OCI-LY7 (cell line): Measurements from ENCODE around the gene PFKP. TPM values are rescaled to one million over a fixed set of nuclear protein-coding genes. Genes with fewer than 3 reads are reported as not detected.

Source experiments
- BruUV-seq: library from RNA; stranded (reverse); fragments of 400-500 nt; replicated peaks from 2 replicates; lab custom pipeline; 2021; lab: Mats Ljungman, UMichigan
- CTCF ChIA-PET: fragments of 300-600 bp; sonication (Branson Sonifier 250); formaldehyde crosslinking; loops from one replicate; lab custom pipeline; 2022; ENCODE audit warnings: antibody characterized with exemption; ENCODE audit not compliant: unreplicated experiment; lab: Charles Lee
- POLR2A ChIA-PET: fragments of 300-600 bp; sonication (Branson Sonifier 250); formaldehyde crosslinking; loops from one replicate; lab custom pipeline; 2022; ENCODE audit warnings: antibody characterized with exemption; lab: Charles Lee
- DNase-seq: peaks from one replicate; pipeline ENCODE4 v3.0.0-alpha.2; 2015; ENCODE audit warnings: low spot score
- H2AFZ ChIP-seq: fragments of 200-600 bp; sonication (generic), shearing (Covaris generic); 2 replicates; pipeline ENCODE4 v1.6.1; 2014; ENCODE audit warnings: mild to moderate bottlenecking, antibody characterized with exemption, low read length, moderate library complexity
- H3K27ac ChIP-seq: fragments of 200-600 bp; sonication (generic); 2 replicates; pipeline ENCODE4 v1.5.1; 2014; ENCODE audit warnings: mixed run types, low read depth, mild to moderate bottlenecking, moderate library complexity, low read length, inconsistent platforms; ENCODE audit not compliant: poor library complexity, severe bottlenecking
- H3K36me3 ChIP-seq: fragments of 200-600 bp; sonication (generic); 2 replicates; pipeline ENCODE4 v1.6.1; 2014; ENCODE audit warnings: mild to moderate bottlenecking, antibody characterized with exemption, low read length, moderate library complexity, mixed read lengths; ENCODE audit not compliant: insufficient read depth
- H3K4me1 ChIP-seq: fragments of 200-600 bp; sonication (generic); 2 replicates; pipeline ENCODE4 v1.5.1; 2014; ENCODE audit warnings: mild to moderate bottlenecking, low read length; ENCODE audit not compliant: insufficient read depth, poor library complexity, severe bottlenecking
- H3K4me2 ChIP-seq: fragments of 200-600 bp; sonication (generic); 2 replicates; pipeline ENCODE4 v1.6.1; 2014; ENCODE audit warnings: mild to moderate bottlenecking, low read length
- H3K4me3 ChIP-seq: fragments of 200-600 bp; sonication (generic); 2 replicates; pipeline ENCODE4 v1.5.1; 2014; ENCODE audit warnings: mild to moderate bottlenecking, low read depth, low read length; ENCODE audit not compliant: poor library complexity, severe bottlenecking
- H3K79me2 ChIP-seq: fragments of 200-600 bp; sonication (generic); 2 replicates; pipeline ENCODE4 v1.6.1; 2016; ENCODE audit warnings: low read depth, mild to moderate bottlenecking, low read length, moderate library complexity, mixed read lengths; ENCODE audit not compliant: insufficient read depth
- H3K9me2 ChIP-seq: fragments of 200-600 bp; sonication (generic); 2 replicates; pipeline ENCODE4 v1.6.1; 2016; ENCODE audit warnings: mild to moderate bottlenecking, low read length, mixed read lengths; ENCODE audit not compliant: insufficient read depth
- H3K9me3 ChIP-seq: fragments of 200-600 bp; sonication (generic); 2 replicates; pipeline ENCODE4 v1.6.1; 2014; ENCODE audit warnings: mild to moderate bottlenecking, mixed run types, low read length, mixed read lengths
- H4K20me1 ChIP-seq: fragments of 200-600 bp; sonication (generic); 2 replicates; pipeline ENCODE4 v1.6.1; 2014; ENCODE audit warnings: mild to moderate bottlenecking, antibody characterized with exemption, low read length, moderate library complexity, mixed read lengths; ENCODE audit not compliant: insufficient read depth
- EZH2phosphoT487 ChIP-seq: fragments of 200-600 bp; sonication (generic); IDR thresholded peaks from 2 replicates; pipeline ENCODE4 v1.6.1; 2018; ENCODE audit warnings: low read depth, borderline replicate concordance, mild to moderate bottlenecking, mixed run types, antibody characterized with exemption, low read length, moderate library complexity, mixed read lengths
- intact Hi-C: fragments of 100-400 bp; cut with micrococcal nuclease; formaldehyde crosslinking; loops from one replicate; pipeline ENCODE4 v1.10.0; 2022; ENCODE audit not compliant: unreplicated experiment
- total RNA-seq, 2 experiments: library from RNA; depleted of rRNA in 1 of 2; stranded (reverse); fragments of >200 nt in 1 of 2; shearing (Covaris generic) in 1 of 2; gene quantifications; 2 replicates each; pipeline ENCODE4 v1.2.3, GENCODE V29; 2014 to 2022
- TF ChIP-seq, protein P1 (sequence below): fragments of 200-600 bp; sonication (generic); conservative IDR thresholded peaks from 2 replicates; pipeline ENCODE4 v1.5.1; 2014; ENCODE audit warnings: mild to moderate bottlenecking, antibody characterized with exemption, low read length, moderate library complexity, mixed read lengths

The PFKP gene
- total RNA-seq, 2 experiments from 2014 or later: 85.4 to 154 TPM

DNA sequence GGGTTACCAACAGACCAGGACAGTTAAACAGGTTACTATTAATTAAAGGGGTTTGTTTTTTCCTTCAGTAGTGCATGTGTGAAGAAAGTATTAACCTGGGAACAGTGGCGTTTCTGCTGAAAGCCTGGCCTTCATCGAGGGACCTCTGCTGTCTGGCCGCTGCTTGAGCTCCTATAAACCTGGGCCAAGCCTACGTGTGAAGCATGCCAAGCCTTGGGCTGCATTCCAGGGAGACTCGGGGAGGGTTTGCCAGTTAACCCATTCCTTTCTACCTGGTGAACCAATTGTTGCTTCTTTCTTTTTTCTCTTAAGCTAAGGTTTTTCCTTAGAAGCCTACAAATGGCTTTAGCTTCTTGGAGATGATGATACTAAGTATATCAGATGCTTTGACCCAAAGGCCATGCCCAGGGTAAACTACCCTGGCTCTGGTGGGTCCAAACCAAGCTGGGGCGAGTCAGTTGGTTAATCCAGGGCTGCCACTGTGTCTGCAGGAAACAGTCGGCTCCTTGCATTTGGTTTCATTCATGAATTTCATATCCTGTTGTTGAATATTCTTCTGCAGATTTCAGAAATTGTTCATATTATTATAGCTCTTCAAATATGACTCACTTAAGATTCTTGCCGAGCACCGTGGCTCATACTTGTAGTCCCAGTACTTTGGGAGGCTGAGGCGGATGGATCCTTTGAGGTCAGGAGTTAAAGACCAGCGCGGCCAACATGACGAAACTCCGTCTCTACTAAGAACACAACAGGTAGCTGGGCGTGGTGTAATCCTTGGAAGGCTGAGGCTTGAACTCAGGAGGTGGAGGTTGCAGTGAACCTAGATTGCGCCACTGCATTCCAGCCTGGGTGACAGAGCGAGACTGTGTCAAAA is 23.8 kb downstream of the PFKP start:
- ChIA-PET POLR2A (interaction anchor here (0.7 to 1.8 kb wide), 3 partner anchors 10 to 27 kb away, joined by 3 to 6 read pairs (median 4); no protein-coding TSS in a partner anchor), CTCF (no interaction called here)
- BruUV-seq: no TSS peak
- Histone ChIP-seq H2AFZ (no peak overlapping the region), H3K9me2 (no peaks in the 10 kb centered on the region), H4K20me1 (peaks cover 23% of the 10 kb centered on the region; the same call in 1 of the 2 replicates), H3K4me2 (no peak overlapping the region), H3K27ac (no peak overlapping the region), H3K36me3 (peaks cover 85% of the 10 kb centered on the region), H3K79me2 (peaks cover 96% of the 10 kb centered on the region), H3K4me3 (no peak overlapping the region), H3K4me1 (no peaks in the 10 kb centered on the region), H3K9me3 (no peaks in the 10 kb centered on the region)
- intact Hi-C loops: no loop called here
- TF ChIP-seq EZH2phosphoT487: no peak
- TF ChIP-seq, protein P1, sequence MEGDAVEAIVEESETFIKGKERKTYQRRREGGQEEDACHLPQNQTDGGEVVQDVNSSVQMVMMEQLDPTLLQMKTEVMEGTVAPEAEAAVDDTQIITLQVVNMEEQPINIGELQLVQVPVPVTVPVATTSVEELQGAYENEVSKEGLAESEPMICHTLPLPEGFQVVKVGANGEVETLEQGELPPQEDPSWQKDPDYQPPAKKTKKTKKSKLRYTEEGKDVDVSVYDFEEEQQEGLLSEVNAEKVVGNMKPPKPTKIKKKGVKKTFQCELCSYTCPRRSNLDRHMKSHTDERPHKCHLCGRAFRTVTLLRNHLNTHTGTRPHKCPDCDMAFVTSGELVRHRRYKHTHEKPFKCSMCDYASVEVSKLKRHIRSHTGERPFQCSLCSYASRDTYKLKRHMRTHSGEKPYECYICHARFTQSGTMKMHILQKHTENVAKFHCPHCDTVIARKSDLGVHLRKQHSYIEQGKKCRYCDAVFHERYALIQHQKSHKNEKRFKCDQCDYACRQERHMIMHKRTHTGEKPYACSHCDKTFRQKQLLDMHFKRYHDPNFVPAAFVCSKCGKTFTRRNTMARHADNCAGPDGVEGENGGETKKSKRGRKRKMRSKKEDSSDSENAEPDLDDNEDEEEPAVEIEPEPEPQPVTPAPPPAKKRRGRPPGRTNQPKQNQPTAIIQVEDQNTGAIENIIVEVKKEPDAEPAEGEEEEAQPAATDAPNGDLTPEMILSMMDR: no peak
- DNase-seq: no peak

DNA sequence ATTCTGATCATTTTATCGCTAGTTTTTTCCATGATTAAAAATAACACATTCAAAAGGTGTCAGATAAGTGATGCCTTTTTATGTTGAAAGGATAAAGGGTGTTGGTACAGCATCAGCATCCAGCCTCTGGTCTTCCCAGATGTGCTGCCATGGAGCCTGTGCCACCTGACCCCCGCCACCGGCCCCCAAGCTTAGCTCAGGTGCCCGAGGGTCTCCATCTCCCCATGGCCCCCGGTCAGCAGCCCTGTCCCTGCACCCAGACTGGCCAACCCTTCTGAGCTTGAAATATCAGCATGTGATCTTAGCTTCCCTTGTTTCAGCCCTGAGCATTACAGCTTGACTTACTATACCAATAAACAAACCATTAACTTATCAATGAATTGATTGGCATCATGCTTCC is 24.6 kb downstream of the PFKP start:
- no peak overlapping the region for H2AFZ ChIP-seq
- no peaks in the 10 kb centered on the region for H3K4me1 ChIP-seq
- H3K4me3 ChIP-seq: no peak overlapping the region
- no TSS peak for BruUV-seq
- peaks cover 83% of the 10 kb centered on the region for H3K36me3 ChIP-seq
- no peak overlapping the region for H3K27ac ChIP-seq
- TF ChIP-seq, protein P1: no peak
- peaks cover 96% of the 10 kb centered on the region for H3K79me2 ChIP-seq
- no peaks in the 10 kb centered on the region for H3K9me3 ChIP-seq
- DNase-seq: no peak
- POLR2A ChIA-PET: interaction anchor here (0.9 to 1.8 kb wide), 3 partner anchors 9 to 13 kb away, joined by 3 to 6 read pairs (median 4); no protein-coding TSS in a partner anchor
- peaks cover 23% of the 10 kb centered on the region; the same call in 1 of the 2 replicates for H4K20me1 ChIP-seq
- intact Hi-C loops: no loop called here
- H3K9me2 ChIP-seq: no peaks in the 10 kb centered on the region
- CTCF ChIA-PET: no interaction called here
- no peak overlapping the region for H3K4me2 ChIP-seq

DNA sequence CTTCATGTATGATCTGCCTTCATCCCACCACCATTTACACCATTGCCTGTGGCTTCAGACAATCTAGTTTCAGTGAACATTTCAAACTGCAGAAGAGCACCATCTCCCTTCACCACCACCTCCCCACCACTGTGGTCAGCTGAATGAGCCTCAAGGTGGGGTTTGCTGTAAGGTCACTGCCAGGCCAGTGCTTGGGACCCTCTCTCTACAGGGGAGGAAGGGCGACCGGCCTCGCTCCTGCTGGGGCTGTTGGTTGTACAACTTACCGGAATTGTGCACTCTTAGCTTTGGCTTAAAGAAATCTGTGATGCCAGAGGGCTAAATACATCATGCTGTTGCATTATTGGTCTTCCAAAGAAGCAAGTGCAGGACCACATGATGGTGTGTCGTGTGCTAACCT is 26.6 kb downstream of the PFKP start:
- Histone ChIP-seq H3K4me3 (no peak overlapping the region), H3K4me2 (no peak overlapping the region), H3K36me3 (peaks cover 90% of the 10 kb centered on the region), H3K79me2 (peaks cover 88% of the 10 kb centered on the region), H3K9me2 (no peaks in the 10 kb centered on the region), H4K20me1 (peaks cover 22% of the 10 kb centered on the region; the same call in 1 of the 2 replicates), H3K9me3 (no peaks in the 10 kb centered on the region), H3K4me1 (no peaks in the 10 kb centered on the region), H2AFZ (no peak overlapping the region), H3K27ac (no peak overlapping the region)
- DNase-seq: no peak
- TF ChIP-seq, protein P1: no peak
- TF ChIP-seq EZH2phosphoT487: no peak
- POLR2A ChIA-PET: no interaction called here
- no TSS peak for BruUV-seq
- CTCF ChIA-PET: no interaction called here
- intact Hi-C loops: no loop called here
